Upper lobe of left lung (tissue), 6 donors: Measurements from ENCODE around the gene NEDD4L. TPM values are rescaled to one million over a fixed set of nuclear protein-coding genes. Genes with fewer than 3 reads are reported as not detected.

ENCODE experiments used
- ATAC-seq, 2 donors: fragments of 200-7000 bp; cut with Tn5 transposase; one replicate each; pipeline ENCODE4 v1.9.1; 2022; ENCODE audit warnings: mild to moderate bottlenecking in 2 of 2, moderate library complexity in 2 of 2; ENCODE audit not compliant: low FRiP score in 2 of 2
- DNase-seq, 2 donors: peaks; one replicate each; pipeline ENCODE4 v3.0.0-alpha.2; 2019 to 2020
- H3K27ac ChIP-seq, 4 donors: fragments of 200-600 bp; sonication (generic); one replicate each; pipeline ENCODE4 v1.5.1; 2016 to 2019
- H3K27me3 ChIP-seq, 4 donors: fragments of 200-600 bp; sonication (generic); one replicate each; pipeline ENCODE4 v1.5.1; 2017 to 2019
- H3K36me3 ChIP-seq, 4 donors: fragments of 200-600 bp; sonication (generic); one replicate each; pipeline ENCODE4 v1.5.1; 2016 to 2019
- H3K4me1 ChIP-seq, 4 donors: fragments of 200-600 bp; sonication (generic); one replicate each; pipeline ENCODE4 v1.5.1; 2018 to 2019
- H3K4me3 ChIP-seq, 4 donors: fragments of 200-600 bp; sonication (generic); one replicate each; pipeline ENCODE4 v1.5.1; 2017 to 2019; ENCODE audit warnings: mild to moderate bottlenecking in 2 of 4, moderate library complexity in 1 of 4
- H3K9me3 ChIP-seq, 4 donors: fragments of 200-600 bp; sonication (generic); one replicate each; pipeline ENCODE4 v1.5.1; 2018 to 2019
- EP300 ChIP-seq, 4 donors: sonication (generic); formaldehyde crosslinking; IDR thresholded peaks; one replicate each; pipeline ENCODE4 v1.5.1; 2017; ENCODE audit warnings: antibody characterized with exemption in 4 of 4, control low read depth in 2 of 4
- POLR2A ChIP-seq, 4 donors: fragments of 450-650 bp; IDR thresholded peaks; one replicate each; pipeline ENCODE4 v1.5.1; 2016 to 2017; ENCODE audit warnings: antibody characterized with exemption in 4 of 4, mild to moderate bottlenecking in 2 of 4
- POLR2AphosphoS5 ChIP-seq, 2 donors: sonication (generic); formaldehyde crosslinking; IDR thresholded peaks; one replicate each; pipeline ENCODE4 v1.5.1; 2017; ENCODE audit warnings: antibody characterized with exemption in 2 of 2
- WGBS, 2 donors: methylation state at CpG; one replicate each; pipeline ENCODE4 v1.1.5; 2017 to 2018; 5-methylcytosine and 5-hydroxymethylcytosine counted together
- total RNA-seq, 6 donors: library from RNA; depleted of rRNA in 4 of 6; stranded (reverse); fragments of >200 nt in 4 of 6; gene quantifications; one replicate each; pipeline versions ENCODE4 v1.1.0 to v1.2.1, GENCODE V29; 2016 to 2021
- TF ChIP-seq, protein P1 (sequence below), 6 experiments: fragments of 450-650 bp in 4 of 6; fragments of 200-600 bp in 2 of 6; sonication (generic) in 2 of 6; IDR thresholded peaks; one replicate each; pipeline ENCODE4 v1.5.1; 2016 to 2019; ENCODE audit warnings: antibody characterized with exemption in 6 of 6
- donor health status: DM: no; HTN: no; CAD: no; lungs with moderate emphysema.
- donor health status: DM: no; HTN: yes; CAD: no; lungs with severe emphysema.

NEDD4L gene
- total RNA-seq, 6 donors from 2014 or later, result 148 to 491 (median 300) TPM

GRCh38 chr18:58124475-58124874, 80.4 kb downstream of the NEDD4L start:
- DNase-seq (no peak), ATAC-seq (no peak)
- WGBS, 2 donors, result 49 to 55% methylated on average over 3 of the region's 3 CpGs
- peaks cover 0 to 8% (median 5%) of the 10 kb centered on the region in 4 donors for H3K4me1 ChIP-seq
- no peaks in the 10 kb centered on the region for H3K36me3 ChIP-seq
- no peak overlapping the region for H3K27ac ChIP-seq
- H3K4me3 ChIP-seq, result no peak overlapping the region
- no peak for TF ChIP-seq POLR2AphosphoS5 (IDR thresholded peaks at IDR 0.05)
- TF ChIP-seq, protein P1, sequence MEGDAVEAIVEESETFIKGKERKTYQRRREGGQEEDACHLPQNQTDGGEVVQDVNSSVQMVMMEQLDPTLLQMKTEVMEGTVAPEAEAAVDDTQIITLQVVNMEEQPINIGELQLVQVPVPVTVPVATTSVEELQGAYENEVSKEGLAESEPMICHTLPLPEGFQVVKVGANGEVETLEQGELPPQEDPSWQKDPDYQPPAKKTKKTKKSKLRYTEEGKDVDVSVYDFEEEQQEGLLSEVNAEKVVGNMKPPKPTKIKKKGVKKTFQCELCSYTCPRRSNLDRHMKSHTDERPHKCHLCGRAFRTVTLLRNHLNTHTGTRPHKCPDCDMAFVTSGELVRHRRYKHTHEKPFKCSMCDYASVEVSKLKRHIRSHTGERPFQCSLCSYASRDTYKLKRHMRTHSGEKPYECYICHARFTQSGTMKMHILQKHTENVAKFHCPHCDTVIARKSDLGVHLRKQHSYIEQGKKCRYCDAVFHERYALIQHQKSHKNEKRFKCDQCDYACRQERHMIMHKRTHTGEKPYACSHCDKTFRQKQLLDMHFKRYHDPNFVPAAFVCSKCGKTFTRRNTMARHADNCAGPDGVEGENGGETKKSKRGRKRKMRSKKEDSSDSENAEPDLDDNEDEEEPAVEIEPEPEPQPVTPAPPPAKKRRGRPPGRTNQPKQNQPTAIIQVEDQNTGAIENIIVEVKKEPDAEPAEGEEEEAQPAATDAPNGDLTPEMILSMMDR (IDR thresholded peaks at IDR 0.05), result no peak
- TF ChIP-seq EP300 (IDR thresholded peaks at IDR 0.05), result no peak
- TF ChIP-seq POLR2A (IDR thresholded peaks at IDR 0.05), result no peak
- no peaks in the 10 kb centered on the region for H3K27me3 ChIP-seq
- no peaks in the 10 kb centered on the region for H3K9me3 ChIP-seq

- no peaks in the 10 kb centered on the region for H3K9me3 ChIP-seq
- WGBS, 2 donors, result 94 to 98% methylated on average over 3 of the region's 3 CpGs
- H3K4me3 ChIP-seq, result no peak overlapping the region
- no peak overlapping the region for H3K27ac ChIP-seq
- DNase-seq (no peak), ATAC-seq (no peak)
- H3K27me3 ChIP-seq, result no peaks in the 10 kb centered on the region
- H3K36me3 ChIP-seq, result no peaks in the 10 kb centered on the region
- peaks cover 0 to 7% (median 3%) of the 10 kb centered on the region in 4 donors for H3K4me1 ChIP-seq
- no peak for TF ChIP-seq POLR2AphosphoS5 (IDR thresholded peaks at IDR 0.05)
- no peak for TF ChIP-seq EP300 (IDR thresholded peaks at IDR 0.05)
- TF ChIP-seq, protein P1 (IDR thresholded peaks at IDR 0.05), result no peak
- TF ChIP-seq POLR2A (IDR thresholded peaks at IDR 0.05), result no peak
Measured at GRCh38 chr18:58125183-58125582, 81.2 kb downstream of the NEDD4L start.

- Histone ChIP-seq H3K4me1 (peaks cover 0 to 7% (median 3%) of the 10 kb centered on the region in 4 donors), H3K27ac (no peak overlapping the region), H3K36me3 (no peaks in the 10 kb centered on the region), H3K4me3 (no peak overlapping the region), H3K27me3 (no peaks in the 10 kb centered on the region), H3K9me3 (no peaks in the 10 kb centered on the region)
- no peak for TF ChIP-seq EP300 (IDR thresholded peaks at IDR 0.05)
- TF ChIP-seq POLR2A (IDR thresholded peaks at IDR 0.05), result no peak
- no peak for TF ChIP-seq POLR2AphosphoS5 (IDR thresholded peaks at IDR 0.05)
- TF ChIP-seq, protein P1 (IDR thresholded peaks at IDR 0.05), result no peak
- DNase-seq, result peak in 1 of 2 donors; percentile 69
- ATAC-seq, result no peak
- WGBS, 2 donors, result 88 to 95% methylated on average over 12 of the region's 12 CpGs
Measured at GRCh38 chr18:58125756-58126155, 81.7 kb downstream of the NEDD4L start.

DNA sequence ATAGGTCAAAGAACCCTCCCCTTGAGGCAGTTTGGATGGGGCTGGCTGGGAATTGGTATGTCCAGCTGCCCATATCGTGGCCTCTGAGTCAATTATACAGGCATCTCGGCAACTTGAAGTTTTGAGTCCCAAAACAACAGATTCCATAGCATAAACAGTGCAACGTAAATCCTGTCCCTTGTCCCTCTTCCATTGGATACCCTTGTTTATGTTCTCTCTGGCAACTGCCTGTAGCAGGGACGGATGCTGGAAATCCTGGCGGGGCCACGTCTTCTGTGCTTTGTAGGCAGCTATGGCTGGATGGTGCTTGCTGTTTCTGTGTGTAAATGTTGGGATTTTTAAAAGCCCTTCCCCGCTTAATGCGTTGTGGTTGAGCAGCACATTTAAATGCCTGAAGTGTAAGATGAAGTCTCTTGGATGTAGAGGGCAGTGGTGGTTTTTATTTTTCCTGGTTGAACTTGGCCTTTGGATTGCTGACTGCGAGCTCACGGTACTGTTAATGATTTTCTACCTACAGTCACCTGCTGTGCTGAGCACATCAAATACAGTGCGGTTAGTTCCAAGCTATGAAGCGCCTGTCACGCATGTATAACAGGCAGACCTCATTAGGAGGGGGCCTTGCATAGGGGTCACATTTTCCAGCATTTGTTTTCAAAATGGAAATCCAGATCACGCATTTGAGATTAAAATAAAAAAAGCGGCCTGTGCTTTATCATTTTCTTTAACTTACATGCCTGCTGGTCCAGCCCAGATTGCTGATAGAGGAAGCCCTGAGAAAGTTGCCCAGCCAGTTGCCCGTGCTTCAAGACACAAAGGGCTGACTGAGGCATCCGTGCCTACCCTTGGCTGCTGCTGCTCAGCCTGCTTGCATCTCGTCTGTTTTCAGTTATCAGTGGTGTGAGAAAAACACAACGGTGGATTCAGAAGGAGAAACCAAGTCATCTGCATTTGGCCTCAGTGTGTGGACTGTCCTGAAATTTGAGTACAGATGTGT, 84.7 kb downstream of the NEDD4L start:
- H3K9me3 ChIP-seq, result no peaks in the 10 kb centered on the region
- no peaks in the 10 kb centered on the region for H3K4me1 ChIP-seq
- no peak overlapping the region for H3K27ac ChIP-seq
- TF ChIP-seq, protein P1 (IDR thresholded peaks at IDR 0.05), result no peak
- TF ChIP-seq POLR2A (IDR thresholded peaks at IDR 0.05) (no peak), POLR2AphosphoS5 (IDR thresholded peaks at IDR 0.05) (no peak), EP300 (IDR thresholded peaks at IDR 0.05) (no peak)
- no peak for DNase-seq
- no peak for ATAC-seq
- WGBS, 2 donors, result 84 to 89% methylated on average over 18 to 19 of the region's 19 CpGs
- no peaks in the 10 kb centered on the region for H3K27me3 ChIP-seq
- no peak overlapping the region for H3K4me3 ChIP-seq
- no peaks in the 10 kb centered on the region for H3K36me3 ChIP-seq
